Loucy (cell line): ENCODE data around the gene EXTL1.

Experiments
- H2AFZ ChIP-seq: fragments of 200-600 bp; sonication (generic); 2 replicates; pipeline ENCODE4 v1.6.0; 2016; ENCODE audit warnings: antibody characterized with exemption, mild to moderate bottlenecking, low read length, moderate library complexity
- H3F3A ChIP-seq: fragments of 200-600 bp; 2 replicates; pipeline ENCODE4 v1.6.0; 2016; ENCODE audit warnings: antibody characterized with exemption, low read depth, mild to moderate bottlenecking
- H3K27me3 ChIP-seq: fragments of 200-600 bp; sonication (generic); 2 replicates; pipeline ENCODE4 v1.6.1; 2014; ENCODE audit warnings: low read length, mild to moderate bottlenecking; ENCODE audit not compliant: insufficient read depth, poor library complexity, severe bottlenecking
- H3K36me3 ChIP-seq: fragments of 200-600 bp; sonication (generic); 2 replicates; pipeline ENCODE4 v1.6.1; 2016; ENCODE audit warnings: low read length; ENCODE audit not compliant: insufficient read depth
- H3K4me1 ChIP-seq: fragments of 200-600 bp; sonication (generic); 2 replicates; pipeline ENCODE4 v1.5.1; 2014; ENCODE audit warnings: low read length, mild to moderate bottlenecking; ENCODE audit not compliant: insufficient read depth, poor library complexity, severe bottlenecking
- H3K4me2 ChIP-seq: fragments of 200-600 bp; sonication (generic); 2 replicates; pipeline ENCODE4 v1.6.0; 2014; ENCODE audit warnings: antibody characterized with exemption, low read length, low read depth, mild to moderate bottlenecking; ENCODE audit not compliant: poor library complexity, severe bottlenecking
- H3K4me3 ChIP-seq: fragments of 200-600 bp; sonication (generic); 2 replicates; pipeline ENCODE4 v1.5.1; 2014; ENCODE audit warnings: low read length, mild to moderate bottlenecking, mixed read lengths; ENCODE audit not compliant: poor library complexity, severe bottlenecking
- H3K79me2 ChIP-seq: fragments of 200-600 bp; sonication (generic); 2 replicates; pipeline ENCODE4 v1.6.1; 2014; ENCODE audit warnings: low read length; ENCODE audit not compliant: insufficient read depth
- H3K9ac ChIP-seq: fragments of 200-600 bp; sonication (generic); 2 replicates; pipeline ENCODE4 v1.6.0; 2014; ENCODE audit warnings: mild to moderate bottlenecking, low read depth, low read length, moderate library complexity; ENCODE audit not compliant: poor library complexity, severe bottlenecking
- H3K9me2 ChIP-seq: fragments of 200-600 bp; sonication (generic); replicated peaks from 2 replicates; pipeline ENCODE4 v1.6.1; 2016; ENCODE audit warnings: low read depth, low read length, mixed read lengths
- H3K9me3 ChIP-seq: fragments of 200-600 bp; sonication (generic); 2 replicates; pipeline ENCODE4 v1.6.1; 2014; ENCODE audit warnings: mild to moderate bottlenecking, antibody characterized with exemption, low read length, low read depth; ENCODE audit not compliant: insufficient read depth
- H4K20me1 ChIP-seq: fragments of 200-600 bp; sonication (generic); 2 replicates; pipeline ENCODE4 v1.6.0; 2014; ENCODE audit warnings: antibody characterized with exemption, low read length, mild to moderate bottlenecking; ENCODE audit not compliant: insufficient read depth, poor library complexity, severe bottlenecking
- EZH2phosphoT487 ChIP-seq: fragments of 200-600 bp; IDR thresholded peaks from 2 replicates; pipeline ENCODE4 v1.6.1; 2018; ENCODE audit warnings: antibody characterized with exemption, mild to moderate bottlenecking, moderate library complexity, borderline replicate concordance
- TF ChIP-seq, protein P1 (sequence below): fragments of 200-600 bp; sonication (generic); conservative IDR thresholded peaks from 2 replicates; pipeline ENCODE4 v1.5.1; 2014; ENCODE audit warnings: mild to moderate bottlenecking, antibody characterized with exemption, low read length

The EXTL1 gene

DNA sequence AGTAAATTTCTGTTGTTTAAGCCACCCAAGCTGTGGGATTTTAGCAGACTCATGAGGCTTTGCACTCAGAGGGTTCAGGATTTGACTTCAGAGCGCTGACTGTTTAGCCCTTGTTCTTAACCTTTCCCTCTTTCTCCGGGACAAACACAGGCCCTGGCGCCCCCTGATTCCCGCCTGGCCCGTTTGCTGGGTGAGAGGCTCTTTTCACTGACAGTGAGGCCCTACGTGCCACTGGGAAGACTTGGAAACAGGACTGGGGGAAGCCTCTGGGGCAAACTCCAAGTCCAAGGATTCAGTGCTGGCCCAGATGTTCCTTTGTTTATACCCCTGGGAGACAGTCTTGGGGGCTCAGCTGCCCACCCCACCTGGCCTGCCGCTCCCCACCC, 57.6 kb downstream of the EXTL1 start:
- H4K20me1 ChIP-seq, result no peaks in the 10 kb centered on the region
- H3K4me3 ChIP-seq, result no peak overlapping the region
- H3K36me3 ChIP-seq, result no peaks in the 10 kb centered on the region
- TF ChIP-seq, protein P1, sequence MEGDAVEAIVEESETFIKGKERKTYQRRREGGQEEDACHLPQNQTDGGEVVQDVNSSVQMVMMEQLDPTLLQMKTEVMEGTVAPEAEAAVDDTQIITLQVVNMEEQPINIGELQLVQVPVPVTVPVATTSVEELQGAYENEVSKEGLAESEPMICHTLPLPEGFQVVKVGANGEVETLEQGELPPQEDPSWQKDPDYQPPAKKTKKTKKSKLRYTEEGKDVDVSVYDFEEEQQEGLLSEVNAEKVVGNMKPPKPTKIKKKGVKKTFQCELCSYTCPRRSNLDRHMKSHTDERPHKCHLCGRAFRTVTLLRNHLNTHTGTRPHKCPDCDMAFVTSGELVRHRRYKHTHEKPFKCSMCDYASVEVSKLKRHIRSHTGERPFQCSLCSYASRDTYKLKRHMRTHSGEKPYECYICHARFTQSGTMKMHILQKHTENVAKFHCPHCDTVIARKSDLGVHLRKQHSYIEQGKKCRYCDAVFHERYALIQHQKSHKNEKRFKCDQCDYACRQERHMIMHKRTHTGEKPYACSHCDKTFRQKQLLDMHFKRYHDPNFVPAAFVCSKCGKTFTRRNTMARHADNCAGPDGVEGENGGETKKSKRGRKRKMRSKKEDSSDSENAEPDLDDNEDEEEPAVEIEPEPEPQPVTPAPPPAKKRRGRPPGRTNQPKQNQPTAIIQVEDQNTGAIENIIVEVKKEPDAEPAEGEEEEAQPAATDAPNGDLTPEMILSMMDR, result no peak
- no peak for TF ChIP-seq EZH2phosphoT487
- H3K4me2 ChIP-seq, result no peak overlapping the region
- no peak overlapping the region for H3K9ac ChIP-seq
- no peak overlapping the region for H2AFZ ChIP-seq
- peaks cover 4% of the 10 kb centered on the region for H3K4me1 ChIP-seq
- H3F3A ChIP-seq, result no peaks in the 10 kb centered on the region
- no peaks in the 10 kb centered on the region for H3K27me3 ChIP-seq
- H3K79me2 ChIP-seq, result no peaks in the 10 kb centered on the region
- no peaks in the 10 kb centered on the region for H3K9me2 ChIP-seq
- H3K9me3 ChIP-seq, result no peaks in the 10 kb centered on the region

DNA sequence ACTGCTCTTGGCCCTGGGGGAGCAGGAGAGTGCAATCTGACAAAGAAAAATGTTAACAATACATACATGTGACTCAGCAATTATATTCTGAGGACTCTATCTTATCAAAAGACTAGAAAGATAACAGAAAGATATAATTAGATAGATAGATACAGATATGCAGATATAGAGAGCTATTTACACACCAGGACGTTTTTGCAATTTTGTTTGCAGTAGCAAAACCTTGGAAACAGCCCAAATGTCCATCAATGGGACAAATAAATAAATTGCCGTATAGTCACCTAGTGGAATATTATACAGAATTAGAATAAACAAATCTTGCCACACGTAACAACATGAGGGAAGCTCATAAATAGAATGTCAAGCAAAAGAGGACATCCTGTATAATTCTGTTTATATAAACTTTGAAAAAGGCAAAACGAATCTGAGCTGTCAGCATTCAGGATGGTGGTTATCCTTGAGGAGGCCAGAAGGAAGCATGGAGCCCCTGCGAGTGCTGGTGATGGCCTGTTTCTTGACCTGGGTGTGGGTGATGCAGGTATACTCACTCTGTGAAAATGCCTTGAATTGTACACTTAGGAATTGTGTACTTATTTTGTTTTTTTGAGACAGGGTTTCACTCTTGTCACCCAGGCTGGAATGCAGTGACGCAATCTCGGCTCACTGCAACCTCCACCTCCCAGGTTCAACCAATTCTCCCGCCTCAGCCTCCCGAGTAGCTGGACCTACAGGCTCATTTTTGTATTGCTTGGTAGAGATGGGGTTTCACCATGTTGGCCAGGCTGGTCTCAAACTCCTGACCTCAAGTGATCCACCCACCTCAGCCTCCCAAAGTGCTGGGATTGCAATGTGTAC, 58.6 kb downstream of the EXTL1 start:
- no peaks in the 10 kb centered on the region for H3K9me3 ChIP-seq
- H3K27me3 ChIP-seq, result no peaks in the 10 kb centered on the region
- no peak overlapping the region for H3K9ac ChIP-seq
- no peaks in the 10 kb centered on the region for H3K79me2 ChIP-seq
- H3K4me2 ChIP-seq, result no peak overlapping the region
- no peak overlapping the region for H3K4me3 ChIP-seq
- H3K9me2 ChIP-seq, result no peaks in the 10 kb centered on the region
- peaks cover 4% of the 10 kb centered on the region for H3K4me1 ChIP-seq
- H3F3A ChIP-seq, result no peaks in the 10 kb centered on the region
- H2AFZ ChIP-seq, result no peak overlapping the region
- no peaks in the 10 kb centered on the region for H3K36me3 ChIP-seq
- no peaks in the 10 kb centered on the region for H4K20me1 ChIP-seq
- TF ChIP-seq, protein P1, result no peak
- TF ChIP-seq EZH2phosphoT487, result no peak

DNA sequence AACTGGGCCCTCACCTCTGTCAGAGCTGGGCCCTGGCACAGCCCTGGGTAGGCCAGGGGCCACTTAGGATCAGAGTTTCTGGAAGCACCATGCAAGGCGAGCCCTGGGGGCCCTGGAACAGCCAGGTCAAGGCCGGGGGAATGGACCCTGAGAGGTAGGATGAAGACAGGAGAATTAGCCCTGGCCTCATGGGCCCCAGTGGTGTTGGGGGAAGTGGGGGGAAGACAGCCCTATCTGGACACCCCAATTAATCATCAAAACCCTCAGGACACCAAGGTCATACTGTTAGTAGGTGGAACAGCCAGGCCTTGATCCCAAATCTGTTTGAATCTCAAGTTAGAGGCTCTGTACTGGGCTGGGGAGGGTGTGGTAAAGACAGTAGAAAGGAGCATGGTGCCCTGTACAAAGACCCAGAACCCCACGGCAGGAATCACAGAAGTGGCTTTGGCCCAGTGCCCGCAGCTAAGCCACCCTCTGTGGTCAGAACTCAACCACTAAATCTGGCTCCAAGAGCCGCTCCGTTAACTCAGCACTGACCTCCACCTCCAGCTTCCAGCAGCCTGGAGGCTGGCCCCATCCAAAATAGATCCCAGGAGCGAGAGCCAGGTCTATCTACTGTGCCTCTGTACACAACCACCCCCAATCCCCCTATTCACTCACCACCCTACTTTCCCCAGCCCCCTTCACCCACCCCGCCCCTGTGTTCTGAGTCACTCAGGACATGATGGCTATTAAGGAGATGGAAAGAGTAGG, 59.9 kb downstream of the EXTL1 start:
- Histone ChIP-seq H3K27me3 (no peaks in the 10 kb centered on the region), H3K9ac (no peak overlapping the region), H3K4me2 (no peak overlapping the region), H3K36me3 (no peaks in the 10 kb centered on the region), H3K9me2 (no peaks in the 10 kb centered on the region), H3F3A (no peaks in the 10 kb centered on the region), H4K20me1 (no peaks in the 10 kb centered on the region), H3K4me3 (no peak overlapping the region), H3K9me3 (no peaks in the 10 kb centered on the region), H2AFZ (no peak overlapping the region), H3K79me2 (no peaks in the 10 kb centered on the region), H3K4me1 (no peaks in the 10 kb centered on the region)
- TF ChIP-seq EZH2phosphoT487, result no peak
- TF ChIP-seq, protein P1, result no peak
